NCI-H446 (cell line): ENCODE measurements around the gene B3GNT9.

ENCODE experiments used
- DNase-seq, 2 experiments: peaks; one replicate each; lab custom pipeline; 2025; lab: John Stamatoyannopoulos, UW

The B3GNT9 gene, protein sequence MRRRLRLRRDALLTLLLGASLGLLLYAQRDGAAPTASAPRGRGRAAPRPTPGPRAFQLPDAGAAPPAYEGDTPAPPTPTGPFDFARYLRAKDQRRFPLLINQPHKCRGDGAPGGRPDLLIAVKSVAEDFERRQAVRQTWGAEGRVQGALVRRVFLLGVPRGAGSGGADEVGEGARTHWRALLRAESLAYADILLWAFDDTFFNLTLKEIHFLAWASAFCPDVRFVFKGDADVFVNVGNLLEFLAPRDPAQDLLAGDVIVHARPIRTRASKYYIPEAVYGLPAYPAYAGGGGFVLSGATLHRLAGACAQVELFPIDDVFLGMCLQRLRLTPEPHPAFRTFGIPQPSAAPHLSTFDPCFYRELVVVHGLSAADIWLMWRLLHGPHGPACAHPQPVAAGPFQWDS

DNA sequence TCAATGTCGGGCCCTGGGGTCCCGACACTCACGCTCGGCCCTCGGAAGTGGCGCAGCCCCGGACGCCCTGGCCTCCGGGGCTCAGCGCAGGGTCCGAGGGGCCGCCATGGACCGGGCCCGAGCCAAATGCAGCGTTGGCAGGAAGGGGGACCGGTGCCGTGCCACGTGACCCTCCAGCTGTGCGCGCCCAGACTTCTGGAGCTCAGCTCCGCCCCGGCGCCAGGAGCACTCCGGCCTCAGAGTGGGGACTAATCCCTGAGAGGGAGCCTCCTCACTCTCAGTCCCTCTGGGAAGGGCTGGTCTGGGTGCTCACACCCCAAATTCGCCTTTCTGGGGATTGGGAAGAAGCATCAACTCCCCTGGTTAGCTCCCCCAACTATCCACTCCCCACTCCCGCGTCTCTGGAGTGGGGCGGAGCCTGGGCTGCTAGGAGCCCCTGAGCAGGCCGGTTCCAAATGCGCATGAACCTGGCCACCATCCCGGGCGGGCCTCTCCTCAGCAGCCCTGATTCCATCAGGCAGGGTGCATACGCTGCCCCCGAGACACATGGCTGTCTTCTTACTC, at the start of gene B3GNT9:
B3GNT9 (minus strand) TSS at position 166 of the 564 bp plus-strand sequence. CDS start 513 bp downstream, outside the sequence.
- peak; percentile 25 to 68 for DNase-seq

DNA sequence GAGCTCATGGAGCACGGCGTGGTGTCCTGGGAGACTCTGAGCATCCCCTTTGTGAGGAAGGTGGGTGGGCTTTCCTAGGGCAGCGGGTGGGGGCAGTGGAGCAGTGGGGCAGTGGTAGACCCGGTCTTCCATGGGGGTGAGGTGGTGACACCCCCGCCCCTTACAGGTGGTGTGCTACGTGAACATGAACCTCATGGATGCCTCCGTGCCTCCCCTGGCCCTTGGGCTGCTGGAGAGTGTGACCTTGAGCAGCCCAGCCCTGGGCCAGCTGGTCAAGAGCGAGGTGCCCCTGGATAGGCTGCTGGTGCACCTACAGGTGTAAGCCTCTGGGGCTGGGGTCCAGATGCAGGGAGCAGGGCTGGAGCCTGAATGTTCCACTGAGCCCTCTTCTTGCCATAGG, 49.7 kb upstream of the B3GNT9 start:
- no peak for DNase-seq

DNA sequence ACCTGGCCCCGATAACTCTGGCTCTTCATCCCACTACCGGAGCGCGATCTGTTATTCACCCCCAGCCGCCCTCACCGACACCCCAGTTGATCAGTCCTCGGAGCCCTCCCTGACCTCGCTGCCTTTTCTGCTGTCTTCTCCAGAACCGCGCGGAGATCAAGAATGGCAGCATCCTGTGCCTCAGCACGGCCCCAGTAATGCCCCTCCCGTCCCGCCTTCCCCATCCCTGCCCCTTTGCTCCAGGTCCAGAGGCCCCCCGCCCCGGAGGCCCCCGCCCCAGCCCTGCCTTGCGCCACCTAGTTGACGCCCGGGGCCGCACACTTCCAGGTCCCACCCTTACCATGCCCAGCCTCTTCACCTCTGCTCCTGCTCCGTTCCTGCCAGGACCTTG, 49.0 kb upstream of the B3GNT9 start:
- no peak for DNase-seq

DNA sequence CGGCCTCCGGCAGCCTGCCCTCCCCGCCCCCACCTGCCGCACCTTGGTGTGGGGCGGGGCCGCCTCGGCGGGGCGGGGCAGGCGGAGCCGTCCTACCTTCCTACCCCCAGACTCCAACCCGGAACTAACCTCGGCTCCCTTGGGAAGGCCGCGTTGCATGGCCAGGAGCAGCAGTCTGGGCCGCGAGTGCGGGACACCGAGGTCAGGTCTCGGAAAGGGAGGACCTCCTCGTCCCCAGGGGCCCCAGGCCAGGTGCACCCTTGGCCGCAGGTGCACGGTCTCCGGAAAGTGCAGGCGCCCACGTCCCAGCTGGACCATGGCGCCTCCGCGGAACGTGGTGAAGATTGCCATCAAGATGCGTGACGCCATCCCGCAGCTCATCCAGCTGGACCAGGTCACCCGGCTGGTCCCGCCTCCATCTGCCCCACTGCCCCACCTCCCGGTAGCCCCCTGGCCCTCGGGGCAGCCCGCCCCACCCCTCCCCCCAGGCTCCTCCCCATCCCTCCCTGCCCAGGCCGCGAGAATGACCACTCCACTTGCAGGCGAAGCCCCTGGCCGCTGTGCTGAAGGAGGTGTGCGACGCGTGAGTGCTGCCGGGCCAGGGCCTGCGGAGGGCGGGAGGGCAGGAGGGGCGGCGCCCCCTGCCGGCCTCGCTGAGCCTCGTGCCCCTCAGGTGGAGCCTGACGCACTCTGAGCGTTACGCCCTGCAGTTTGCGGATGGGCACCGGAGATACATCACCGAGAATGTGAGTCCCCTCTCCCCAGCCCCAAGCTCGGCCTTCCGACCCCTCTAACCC, 48.4 kb upstream of the B3GNT9 start, which contains the start of gene ELMO3:
ELMO3 (plus strand) TSS at position 121 of the 797 bp plus-strand sequence; CDS start at position 317, 196 bp downstream.
- DNase-seq, result no peak

DNA sequence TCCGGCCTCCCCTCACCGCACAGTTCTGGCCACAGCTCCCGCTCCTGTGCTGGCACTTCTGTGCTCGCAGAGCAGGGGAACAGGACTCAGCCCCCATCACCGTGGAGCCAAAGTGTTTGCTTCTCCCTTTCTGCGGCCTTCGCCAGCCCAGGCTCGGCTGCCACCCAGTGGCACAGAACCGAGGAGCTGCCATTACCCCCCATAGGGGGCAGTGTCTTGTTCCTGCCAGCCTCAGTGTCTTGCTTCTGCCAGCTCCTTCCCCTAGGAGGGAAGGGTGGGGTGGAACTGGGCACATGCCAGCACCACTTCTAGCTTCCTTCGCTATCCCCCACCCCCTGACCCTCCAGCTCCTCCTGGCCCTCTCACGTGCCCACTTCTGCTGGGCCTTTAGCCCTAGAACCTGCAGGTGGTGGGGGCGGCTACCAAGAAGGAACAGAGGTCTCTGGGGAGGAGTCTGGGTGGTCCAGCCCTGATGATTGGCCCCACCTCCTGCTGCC, 47.5 kb upstream of the B3GNT9 start:
- DNase-seq, result no peak

DNA sequence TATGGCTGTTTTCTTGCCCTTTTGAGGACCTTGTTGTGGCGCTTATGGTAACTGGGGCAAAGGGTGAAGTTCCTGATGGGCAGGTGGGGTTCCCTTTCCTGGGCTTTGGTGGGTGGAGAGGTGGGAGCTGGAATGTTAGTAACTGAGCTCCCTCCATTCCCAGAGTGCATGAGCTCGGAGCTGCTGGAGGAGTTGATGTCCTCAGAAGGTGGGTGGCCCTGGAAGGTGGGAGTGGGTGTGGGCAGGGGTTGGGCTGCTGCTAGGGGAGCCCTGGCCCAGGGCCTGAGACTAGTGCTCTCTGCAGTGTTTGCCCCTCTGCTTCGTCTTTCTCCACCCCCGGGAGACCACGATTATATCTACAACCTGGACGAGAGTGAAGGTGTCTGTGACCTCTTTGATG, 46.9 kb upstream of the B3GNT9 start:
- DNase-seq, result no peak

DNA sequence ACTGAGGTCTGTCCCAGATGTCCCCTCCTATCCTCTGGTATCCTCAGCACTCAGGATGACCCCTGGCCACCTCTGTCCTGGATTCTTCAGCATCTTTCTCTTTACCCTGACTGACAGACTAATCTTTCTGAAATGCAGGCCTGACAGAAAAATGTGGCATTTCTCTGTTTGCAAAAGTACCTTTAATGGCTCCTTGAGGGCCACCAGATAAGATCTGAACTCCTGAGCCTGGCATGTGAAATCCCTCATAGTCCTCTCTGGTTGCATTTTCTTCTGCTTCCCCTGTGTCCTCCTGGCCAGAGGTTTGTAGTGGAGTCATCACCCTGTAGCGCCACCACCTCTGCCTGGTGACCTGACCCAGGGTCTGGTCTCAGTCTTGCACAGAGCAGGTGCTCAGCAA, 46.1 kb upstream of the B3GNT9 start:
- no peak for DNase-seq

DNA sequence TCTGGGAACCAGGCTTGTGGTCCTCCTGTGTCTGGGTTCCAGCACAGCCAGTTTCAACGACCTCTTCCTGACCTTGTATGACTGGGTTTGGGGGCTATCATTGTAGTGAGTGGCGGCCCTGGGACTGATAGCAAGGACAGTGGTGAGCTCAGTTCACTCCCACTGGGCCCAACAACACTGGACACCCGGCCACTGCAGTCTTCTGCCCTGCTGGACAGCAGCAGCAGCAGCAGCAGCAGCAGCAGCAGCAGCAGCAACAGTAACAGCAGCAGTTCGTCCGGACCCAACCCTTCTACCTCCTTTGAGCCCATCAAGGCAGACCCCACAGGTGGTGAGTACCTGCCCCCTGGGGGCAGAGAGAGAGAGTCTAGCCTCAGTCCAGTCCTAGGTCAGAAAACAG, 44.9 kb upstream of the B3GNT9 start:
- DNase-seq, result no peak

DNA sequence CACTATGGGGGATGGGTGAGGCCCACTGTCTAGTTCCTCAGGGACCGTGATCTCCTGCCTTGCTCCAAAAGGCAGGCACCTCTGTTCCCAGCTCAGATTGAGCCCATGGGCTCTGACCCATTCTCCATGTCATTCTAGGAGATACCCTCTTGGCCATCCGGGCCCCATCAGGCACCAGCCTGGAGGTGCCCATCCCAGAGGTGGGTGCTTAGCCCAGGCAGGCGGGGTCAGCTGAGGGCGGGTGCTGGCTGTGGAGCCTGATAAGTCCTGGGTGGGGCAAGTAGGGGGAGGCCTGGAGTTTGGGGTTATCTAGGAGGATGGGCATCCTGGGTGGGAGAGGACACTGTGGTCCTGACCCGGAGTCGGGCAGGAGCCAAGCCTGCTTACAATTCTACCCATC, 43.5 kb upstream of the B3GNT9 start:
- no peak for DNase-seq

DNA sequence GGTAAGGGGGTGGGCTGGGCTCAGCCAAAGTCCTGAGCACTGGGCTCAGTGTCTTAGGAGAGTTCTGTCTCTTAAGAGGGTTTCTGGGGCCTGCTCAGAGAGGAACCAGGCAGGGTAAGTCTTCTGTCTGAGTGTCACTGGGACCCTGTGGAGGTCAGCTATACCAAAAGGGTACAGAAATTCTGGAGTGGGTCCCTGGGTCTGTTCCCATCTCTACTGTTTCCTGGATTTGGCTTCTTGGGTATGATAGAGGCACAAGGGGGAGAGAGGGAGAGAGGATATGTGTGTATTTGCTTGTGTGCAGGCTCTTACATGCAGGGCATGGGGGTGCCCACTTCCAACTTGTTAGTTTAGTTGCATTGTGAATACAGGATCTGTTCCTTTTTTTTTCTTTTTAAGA, 42.7 kb upstream of the B3GNT9 start:
- no peak for DNase-seq

DNA sequence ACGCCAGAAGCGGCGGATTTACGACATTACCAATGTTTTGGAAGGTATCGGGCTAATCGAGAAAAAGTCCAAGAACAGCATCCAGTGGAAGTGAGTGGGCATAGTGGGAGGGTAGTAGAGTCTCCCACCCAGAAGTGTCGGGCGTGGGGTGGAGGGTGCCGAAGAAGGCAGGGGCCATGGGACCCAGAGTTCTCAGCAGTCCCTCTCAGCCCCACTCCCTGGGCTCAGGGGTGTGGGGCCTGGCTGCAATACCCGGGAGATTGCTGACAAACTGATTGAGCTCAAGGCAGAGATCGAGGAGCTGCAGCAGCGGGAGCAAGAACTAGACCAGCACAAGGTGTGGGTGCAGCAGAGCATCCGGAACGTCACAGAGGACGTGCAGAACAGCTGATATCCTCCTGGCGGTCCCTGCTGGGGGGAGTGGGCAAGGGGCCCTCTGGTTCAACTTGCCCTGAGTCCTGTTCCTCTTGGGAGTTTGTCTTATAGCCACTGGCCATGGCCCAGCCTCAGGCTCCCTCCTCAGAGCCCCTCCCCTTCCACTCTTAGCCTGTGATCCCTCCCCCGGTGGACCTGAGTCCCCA, 42.1 kb upstream of the B3GNT9 start:
- DNase-seq, result no peak

DNA sequence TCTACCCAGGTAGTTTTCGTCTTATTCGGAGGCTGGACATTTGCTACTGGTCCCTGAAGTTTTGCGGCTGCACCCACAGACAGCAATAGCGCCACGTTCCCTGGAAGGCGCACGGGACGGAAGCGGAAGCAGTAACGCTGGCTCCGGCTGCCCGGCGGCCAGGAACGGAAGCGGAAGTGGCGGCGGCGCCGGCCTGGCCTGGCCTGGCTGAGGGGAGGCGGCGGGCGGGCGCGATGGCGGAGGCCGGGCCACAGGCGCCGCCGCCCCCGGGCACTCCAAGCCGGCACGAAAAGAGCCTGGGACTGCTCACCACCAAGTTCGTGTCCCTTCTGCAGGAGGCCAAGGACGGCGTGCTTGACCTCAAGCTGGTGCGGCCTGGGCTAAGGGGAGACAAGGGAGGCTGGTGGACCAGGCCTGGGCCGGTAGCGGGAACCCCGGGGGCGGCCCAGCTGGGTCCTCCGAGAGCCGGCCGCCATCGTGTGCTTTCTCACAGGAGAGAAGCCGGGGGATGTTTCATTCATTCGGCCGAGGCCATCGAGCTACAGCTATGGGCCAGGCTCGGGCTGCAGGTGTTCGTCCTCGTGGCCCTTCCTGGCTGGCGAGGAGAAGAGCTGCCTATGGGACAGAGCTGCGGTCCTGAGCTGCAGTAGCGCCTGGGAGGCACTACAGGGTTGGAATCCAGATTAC, 41.3 kb upstream of the B3GNT9 start, which contains the start of gene E2F4:
E2F4 (plus strand) TSS at position 161 of the 687 bp plus-strand sequence; CDS start at position 234, 73 bp downstream.
- peak; percentile 29 to 86 for DNase-seq

DNA sequence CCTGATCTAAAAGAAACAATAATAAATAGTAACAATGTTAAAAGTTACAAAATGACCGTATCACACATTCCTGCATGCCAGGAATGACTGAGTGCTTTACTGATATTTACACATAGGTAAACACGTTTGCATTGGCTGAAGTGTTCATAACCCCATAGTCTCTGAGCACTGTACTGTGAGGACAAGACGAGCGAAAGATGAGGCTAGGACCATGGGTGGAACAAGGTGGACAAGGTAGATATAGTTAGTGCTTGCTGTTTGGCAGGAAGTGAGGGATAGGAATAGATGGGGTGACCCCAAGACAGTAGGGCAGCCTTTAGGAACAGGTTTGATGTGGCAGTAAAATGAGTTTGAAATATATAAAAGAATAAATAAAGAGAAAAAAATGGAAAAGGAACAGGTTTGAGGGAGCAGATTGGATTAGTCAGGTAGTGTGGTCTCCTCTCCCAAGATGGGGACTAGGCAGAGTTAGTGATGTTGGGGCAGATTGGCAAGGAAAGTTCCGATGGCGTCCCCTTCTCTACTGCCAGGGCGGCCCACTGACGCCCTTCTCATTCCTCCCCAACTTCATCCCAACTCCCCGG, 40.7 kb upstream of the B3GNT9 start:
- DNase-seq, result no peak

DNA sequence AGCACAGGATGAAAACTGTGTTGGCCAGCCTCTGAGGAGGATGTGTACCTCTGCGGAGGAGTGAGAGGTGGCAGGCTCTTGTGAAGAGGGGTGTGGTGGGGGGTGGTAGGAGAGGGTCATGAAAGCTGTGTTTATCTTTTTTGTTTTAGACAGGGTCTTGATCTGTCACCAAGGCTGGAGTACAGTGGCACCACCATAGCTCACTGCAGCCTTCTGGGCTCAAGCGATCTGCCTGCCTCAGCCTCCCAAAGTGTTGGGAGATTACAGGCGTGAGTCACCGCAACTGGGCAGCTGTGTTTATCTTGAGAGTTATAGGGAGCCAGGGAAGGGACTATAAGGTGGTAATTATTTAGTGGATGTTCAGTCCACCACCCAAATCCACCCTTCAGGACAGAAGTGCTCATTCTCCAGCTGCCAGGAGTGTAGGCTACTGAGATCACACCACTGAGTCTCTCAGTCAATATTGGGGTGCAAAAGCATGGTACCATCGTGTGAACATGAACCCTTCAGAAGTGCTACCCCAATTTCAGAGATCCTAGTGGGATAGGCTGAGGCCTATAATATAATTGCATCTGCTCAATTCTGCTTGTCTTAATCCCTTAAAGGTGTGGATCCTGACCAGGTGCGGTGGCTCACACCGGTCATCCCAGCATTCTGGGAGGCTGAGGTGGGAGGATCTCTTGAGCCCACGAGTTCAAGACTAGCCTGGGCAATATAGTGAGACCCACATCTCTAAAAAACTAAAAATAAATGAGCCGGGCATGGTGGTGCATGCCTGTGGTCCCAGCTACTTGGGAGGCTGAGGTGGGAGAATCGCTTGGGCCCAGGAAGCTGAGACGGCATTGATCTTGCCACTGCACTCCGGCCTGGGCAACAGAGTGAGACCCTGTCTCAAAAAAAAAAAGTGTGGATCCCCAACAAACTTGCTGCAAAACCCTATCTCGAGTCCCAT, 39.9 kb upstream of the B3GNT9 start:
- DNase-seq, result no peak

DNA sequence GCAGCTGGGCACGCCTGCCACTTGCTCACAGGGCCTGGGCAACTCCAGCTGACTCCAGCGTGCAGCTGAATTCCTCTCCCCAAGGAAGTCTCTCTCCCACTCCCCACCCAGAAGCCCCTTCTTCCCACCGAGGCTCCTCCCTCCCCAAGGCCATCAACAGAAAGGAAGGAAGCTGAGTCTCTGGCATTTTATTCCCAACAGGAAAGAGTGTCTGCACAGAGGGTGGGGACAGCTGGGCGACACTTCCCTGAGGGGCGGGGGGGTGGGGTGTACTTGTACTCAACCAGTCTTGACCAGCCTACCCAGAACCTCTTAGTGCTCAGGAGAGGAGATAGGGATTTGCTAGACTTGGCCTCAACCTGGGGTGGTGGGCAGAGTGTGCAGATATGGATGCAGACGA, 39.2 kb upstream of the B3GNT9 start, which contains the start of gene EXOC3L1:
EXOC3L1 (minus strand) TSS at position 96 of the 400 bp plus-strand sequence. CDS start 460 bp downstream, outside the sequence.
- no peak for DNase-seq

DNA sequence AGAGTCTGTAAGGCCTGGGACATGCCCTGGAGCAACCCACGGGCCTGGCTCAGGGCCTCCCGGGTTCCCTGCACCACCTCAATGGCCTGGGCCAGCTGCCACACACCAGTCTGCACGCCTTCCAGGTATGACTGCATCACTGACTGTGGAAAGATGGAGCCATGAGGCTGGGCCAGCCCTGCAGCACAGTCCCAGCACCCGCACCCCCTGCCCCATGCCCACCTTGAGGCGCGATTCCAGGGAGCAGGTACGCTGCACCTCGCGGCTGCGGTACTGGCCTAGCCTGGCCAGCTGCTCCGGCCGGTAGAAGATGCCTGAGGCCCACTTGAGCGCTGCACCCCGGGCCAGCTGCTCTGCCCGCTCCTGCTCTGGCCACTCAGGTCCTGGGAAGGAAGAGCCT, 38.0 kb upstream of the B3GNT9 start:
- DNase-seq, result no peak

DNA sequence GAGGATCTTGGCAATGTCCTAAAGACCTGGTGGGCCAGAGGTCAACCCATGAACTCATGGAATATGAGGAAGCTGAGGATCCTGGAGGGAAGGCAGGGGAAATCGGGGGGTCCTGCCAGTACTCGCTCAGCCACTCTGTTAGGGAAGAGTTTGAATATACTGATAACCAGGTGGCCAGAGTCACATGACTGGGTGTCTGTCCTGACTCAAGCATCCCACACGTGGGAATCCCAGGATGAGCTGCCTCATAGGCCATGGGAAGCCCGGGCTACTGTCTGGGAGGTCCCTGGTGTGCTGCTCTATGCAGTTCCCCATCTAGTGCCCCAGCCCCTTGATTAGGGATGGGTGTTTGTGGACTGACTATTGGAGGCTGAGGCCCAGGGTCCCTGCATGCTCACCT, 37.5 kb upstream of the B3GNT9 start:
- DNase-seq, result no peak

DNA sequence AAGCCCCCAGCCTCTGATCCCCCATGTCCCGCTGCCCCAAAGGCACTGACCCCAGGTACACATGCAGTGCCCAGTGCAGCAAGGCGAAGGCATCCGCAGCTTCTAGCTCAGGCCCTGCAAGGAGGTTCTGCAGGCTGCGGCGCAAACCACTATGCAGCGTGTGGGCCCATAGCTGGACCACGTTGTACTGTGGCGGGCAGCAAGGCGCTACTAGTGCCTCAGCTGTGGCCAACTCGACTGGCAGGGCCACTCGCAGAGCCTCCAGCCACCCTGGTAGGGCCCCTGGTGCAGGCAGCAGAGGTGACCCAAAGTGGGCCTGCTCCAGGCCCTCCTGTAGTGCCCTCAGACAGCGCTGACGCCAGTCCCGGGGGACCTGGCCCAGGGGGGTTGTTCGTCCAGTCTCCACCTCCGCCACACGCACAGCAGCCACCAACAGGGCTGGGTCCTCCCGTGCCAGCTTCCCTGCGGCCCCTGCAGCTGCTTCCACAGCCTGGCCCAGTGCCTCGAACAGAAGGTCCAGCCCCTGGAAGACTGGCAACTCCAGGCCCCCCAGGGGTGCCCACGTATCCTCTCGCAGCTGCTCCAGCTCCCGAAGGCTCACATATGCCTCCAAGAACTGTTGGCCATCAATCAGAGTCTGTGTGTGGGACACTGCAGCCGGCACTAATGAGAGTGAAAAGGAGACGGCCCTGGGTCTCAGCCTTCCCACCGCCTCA, 36.5 kb upstream of the B3GNT9 start:
- DNase-seq, result peak; percentile 40 to 88

DNA sequence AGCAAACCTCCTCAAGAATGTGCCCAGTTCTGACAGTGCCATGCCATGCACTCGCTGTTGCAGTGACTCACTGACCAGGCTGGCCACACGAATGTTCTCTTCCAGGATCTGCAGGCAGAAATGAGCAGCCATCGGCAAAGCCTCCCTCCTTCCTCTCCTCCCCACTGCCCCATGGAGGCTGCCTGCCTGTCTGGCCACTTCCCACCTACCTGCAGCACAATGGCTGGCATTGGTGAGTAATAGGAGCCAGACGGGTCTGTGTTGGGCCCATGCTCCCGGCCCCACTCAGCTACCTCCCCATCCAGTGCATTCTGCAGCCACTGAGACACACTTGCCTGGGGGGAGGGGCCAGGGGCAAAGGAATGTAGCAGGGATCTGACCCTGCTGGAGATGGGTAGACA, 35.8 kb upstream of the B3GNT9 start:
- no peak for DNase-seq
